ENCODE data around the gene TAS2R14.

TAS2R14 gene

DNA sequence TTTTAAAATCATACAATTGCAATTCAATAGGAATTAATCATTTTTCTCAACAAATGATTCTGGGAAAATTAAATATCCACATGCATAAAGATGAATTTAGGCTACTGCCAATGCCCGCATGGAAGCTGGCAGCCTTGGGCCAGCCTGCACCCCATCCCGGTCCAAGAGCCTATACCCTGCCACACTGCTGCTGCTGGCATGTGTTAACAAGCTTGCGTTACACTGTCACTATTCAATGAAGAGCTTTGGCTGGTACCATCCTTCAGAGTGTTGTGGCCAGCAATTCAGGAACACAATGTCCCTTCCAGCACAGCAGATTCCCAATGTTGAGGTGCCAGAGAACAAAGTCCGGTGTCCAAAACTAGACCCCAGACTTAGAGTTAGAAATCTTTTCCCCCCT is 13.6 kb upstream of the TAS2R14 start:
- TF ChIP-seq, protein P1, sequence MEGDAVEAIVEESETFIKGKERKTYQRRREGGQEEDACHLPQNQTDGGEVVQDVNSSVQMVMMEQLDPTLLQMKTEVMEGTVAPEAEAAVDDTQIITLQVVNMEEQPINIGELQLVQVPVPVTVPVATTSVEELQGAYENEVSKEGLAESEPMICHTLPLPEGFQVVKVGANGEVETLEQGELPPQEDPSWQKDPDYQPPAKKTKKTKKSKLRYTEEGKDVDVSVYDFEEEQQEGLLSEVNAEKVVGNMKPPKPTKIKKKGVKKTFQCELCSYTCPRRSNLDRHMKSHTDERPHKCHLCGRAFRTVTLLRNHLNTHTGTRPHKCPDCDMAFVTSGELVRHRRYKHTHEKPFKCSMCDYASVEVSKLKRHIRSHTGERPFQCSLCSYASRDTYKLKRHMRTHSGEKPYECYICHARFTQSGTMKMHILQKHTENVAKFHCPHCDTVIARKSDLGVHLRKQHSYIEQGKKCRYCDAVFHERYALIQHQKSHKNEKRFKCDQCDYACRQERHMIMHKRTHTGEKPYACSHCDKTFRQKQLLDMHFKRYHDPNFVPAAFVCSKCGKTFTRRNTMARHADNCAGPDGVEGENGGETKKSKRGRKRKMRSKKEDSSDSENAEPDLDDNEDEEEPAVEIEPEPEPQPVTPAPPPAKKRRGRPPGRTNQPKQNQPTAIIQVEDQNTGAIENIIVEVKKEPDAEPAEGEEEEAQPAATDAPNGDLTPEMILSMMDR (IDR thresholded peaks at IDR 0.05; ENCODE audit: insufficient read depth, low read length, missing control alignments): no peak
- no peak for DNase-seq (ENCODE audit: low read depth, low spot score)
- ChIA-PET POLR2A (no interaction called here), CTCF (no interaction called here)
- no peak overlapping the region for H3K4me3 ChIP-seq (ENCODE audit: low read depth, low read length)

DNA sequence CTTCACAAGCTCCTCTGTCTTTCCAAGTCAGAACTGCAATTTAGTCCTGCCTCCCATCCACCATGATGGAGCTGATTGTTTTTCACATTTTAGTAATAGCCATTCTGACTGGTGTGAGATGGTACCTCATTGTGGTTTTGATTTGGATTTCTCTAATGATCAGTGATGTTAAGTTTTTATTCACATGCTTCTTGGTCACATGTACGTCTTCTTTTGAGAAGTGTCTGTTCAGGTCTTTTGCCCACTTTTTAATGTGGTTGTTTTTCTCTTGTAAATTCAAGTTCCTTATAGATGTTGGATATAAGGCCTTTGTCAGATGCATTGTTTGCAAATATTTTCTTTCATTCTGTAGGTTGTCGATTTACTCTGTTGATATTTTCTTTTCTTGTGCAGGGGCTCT is 4.1 kb upstream of the TAS2R14 start:
- DNase-seq (ENCODE audit: low read depth, low spot score): no peak
- POLR2A ChIA-PET: no interaction called here
- CTCF ChIA-PET: interaction anchor here (0.9 kb wide), 1 partner anchor 11 kb away, joined by 3 read pairs; no protein-coding TSS in a partner anchor
- H3K4me3 ChIP-seq (ENCODE audit: low read depth, low read length): no peak overlapping the region
- TF ChIP-seq, protein P1 (IDR thresholded peaks at IDR 0.05; ENCODE audit: insufficient read depth, low read length, missing control alignments): no peak

DNA sequence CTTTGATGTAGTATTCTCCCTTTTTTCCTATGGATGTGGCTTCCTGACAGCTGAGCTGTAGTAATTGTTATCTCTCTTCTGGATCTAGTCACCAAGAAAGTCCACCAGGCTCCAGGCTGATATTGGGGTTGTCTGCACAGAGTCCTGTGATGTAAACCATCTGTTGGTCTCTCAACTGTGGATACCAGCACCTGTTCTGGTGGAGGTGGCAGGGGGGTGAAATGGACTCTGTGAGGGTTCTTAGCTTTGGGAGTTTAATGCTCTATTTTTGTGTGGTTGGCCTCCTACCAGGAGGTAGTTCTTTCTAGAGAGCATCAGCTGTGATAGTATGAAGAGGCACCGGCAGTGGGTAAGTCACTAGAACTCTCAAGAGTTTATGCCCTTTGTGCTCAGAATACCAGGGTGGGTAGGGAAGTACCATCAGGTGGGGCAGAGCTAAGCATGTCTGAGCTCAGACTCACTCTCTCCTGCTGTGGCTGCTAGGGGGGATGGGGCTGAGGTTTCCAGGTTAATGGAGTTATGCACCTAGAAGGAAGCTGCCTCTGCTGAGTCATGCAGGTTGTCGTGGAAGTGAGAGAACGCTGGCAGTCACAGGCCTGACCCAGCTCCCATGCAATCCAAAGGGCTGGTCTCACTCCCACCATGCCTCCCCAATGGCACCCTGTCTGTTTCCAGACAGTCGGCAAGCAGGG is 3.0 kb upstream of the TAS2R14 start:
- DNase-seq (ENCODE audit: low read depth, low spot score): no peak
- TF ChIP-seq, protein P1 (IDR thresholded peaks at IDR 0.05; ENCODE audit: insufficient read depth, low read length, missing control alignments): no peak
- H3K4me3 ChIP-seq (ENCODE audit: low read depth, low read length): no peak overlapping the region
- ChIA-PET POLR2A (no interaction called here), CTCF (interaction anchor here (0.9 kb wide), 1 partner anchor 12 kb away, joined by 3 read pairs; no protein-coding TSS in a partner anchor)

DNA sequence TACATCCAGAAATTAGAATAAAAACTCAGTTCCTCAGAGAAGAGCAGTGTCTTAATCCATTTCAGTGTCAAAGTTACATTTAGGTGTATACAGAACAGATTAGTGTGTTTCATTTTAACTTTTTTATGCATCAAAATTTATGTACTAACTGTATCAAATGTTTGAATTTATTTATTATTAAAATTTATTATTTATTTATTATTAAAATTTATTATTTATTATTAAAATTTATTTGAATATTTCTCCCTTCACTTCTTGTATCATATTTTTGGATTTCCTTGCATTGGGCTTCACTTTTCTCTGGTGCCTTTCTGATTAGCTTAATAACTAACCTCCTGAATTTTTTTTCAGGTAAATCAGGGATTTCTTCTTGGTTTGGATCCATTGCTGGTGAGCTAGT is 2.3 kb upstream of the TAS2R14 start:
- DNase-seq (ENCODE audit: low read depth, low spot score): no peak
- TF ChIP-seq, protein P1 (IDR thresholded peaks at IDR 0.05; ENCODE audit: insufficient read depth, low read length, missing control alignments): no peak
- ChIA-PET CTCF (interaction anchor here (0.6 kb wide), 1 partner anchor 1247 kb away, joined by 3 read pairs; no protein-coding TSS in a partner anchor), POLR2A (no interaction called here)
- no peak overlapping the region for H3K4me3 ChIP-seq (ENCODE audit: low read depth, low read length)

DNA sequence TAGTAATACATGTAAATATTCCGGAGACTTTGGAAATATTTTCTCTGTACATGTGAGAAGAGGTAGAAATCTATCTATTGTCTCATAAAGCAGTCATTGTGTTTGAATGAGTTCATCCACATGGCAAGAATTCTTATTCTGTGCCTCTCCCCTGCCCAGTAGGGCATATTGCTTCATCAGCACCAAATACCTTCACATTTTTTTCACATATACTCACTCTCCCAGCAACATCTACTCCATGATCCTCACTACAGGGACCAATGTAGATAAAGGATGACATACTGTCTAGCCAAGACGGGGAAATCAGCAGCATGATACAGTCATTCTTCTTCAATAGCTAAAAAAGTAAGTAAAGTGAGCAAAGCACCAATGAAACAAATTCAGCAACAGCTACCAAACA is 1.3 kb upstream of the TAS2R14 start:
- ChIA-PET CTCF (no interaction called here), POLR2A (no interaction called here)
- TF ChIP-seq, protein P1 (IDR thresholded peaks at IDR 0.05; ENCODE audit: insufficient read depth, low read length, missing control alignments): no peak
- H3K4me3 ChIP-seq (ENCODE audit: low read depth, low read length): no peak overlapping the region
- peak; percentile 70 for DNase-seq (ENCODE audit: low read depth, low spot score)

DNA sequence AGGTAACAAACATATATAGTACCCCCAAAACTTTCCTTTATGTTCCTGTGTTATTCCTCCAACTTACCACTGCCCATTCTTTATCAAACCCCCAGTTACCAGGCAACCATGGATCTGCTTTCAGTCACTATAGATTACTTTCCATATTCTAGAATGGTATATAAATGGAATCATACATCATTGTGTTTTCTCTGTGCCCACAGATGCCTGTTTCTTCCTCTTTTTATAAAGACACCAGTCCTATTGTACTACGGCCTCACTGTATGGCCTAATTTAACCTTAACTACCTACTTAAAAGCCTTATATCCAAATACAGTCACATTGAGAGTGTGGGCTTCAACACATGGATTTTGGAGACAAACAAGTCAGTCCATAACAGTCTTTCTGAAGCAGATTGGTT is 2.6 kb downstream of the TAS2R14 start:
- DNase-seq (ENCODE audit: low read depth, low spot score): no peak
- TF ChIP-seq, protein P1 (IDR thresholded peaks at IDR 0.05; ENCODE audit: insufficient read depth, low read length, missing control alignments): no peak
- POLR2A ChIA-PET: no interaction called here
- CTCF ChIA-PET: no interaction called here
- H3K4me3 ChIP-seq (ENCODE audit: low read depth, low read length): no peak overlapping the region

All from AG04449 (cell line).